Anterior cingulate cortex (tissue), 58 donors: ENCODE results near the gene ALDH7A1.
"Not testable (repeated sequence)": the region's sequence is repeated elsewhere in the genome, so short reads cannot be mapped to it uniquely, and the experiment has no call there.

Experiments used
- DNase-seq, 58 donors: peaks; one replicate each; lab custom pipeline; 2025; lab: John Stamatoyannopoulos, UW

ALDH7A1 gene

DNA sequence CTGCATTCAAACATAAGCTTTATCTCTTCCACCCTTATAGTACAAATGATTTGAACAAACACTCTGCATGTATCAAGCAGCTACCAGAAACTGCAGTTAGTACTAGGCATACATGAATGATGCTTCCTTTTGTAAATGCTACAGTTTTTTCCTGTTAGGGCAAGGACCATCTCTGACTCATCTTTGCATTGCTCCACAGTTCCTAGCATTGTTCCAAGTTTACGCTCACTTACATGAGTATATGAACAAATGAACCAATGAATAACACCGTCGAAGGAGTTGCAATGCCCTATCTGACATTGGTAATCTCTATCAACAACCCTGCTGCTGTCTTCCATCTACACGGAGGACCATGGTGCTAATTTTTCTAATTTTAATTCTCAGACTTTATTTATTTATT lies 2.1 kb upstream of the ALDH7A1 start:
- no peak for DNase-seq

GRCh38 chr5:126595486-126596083 lies 566 bp upstream of the ALDH7A1 start:
- no peak for DNase-seq

- DNase-seq: no peak
Observed at GRCh38 chr5:126591549-126591948, 3.5 kb downstream of the ALDH7A1 start.

DNA sequence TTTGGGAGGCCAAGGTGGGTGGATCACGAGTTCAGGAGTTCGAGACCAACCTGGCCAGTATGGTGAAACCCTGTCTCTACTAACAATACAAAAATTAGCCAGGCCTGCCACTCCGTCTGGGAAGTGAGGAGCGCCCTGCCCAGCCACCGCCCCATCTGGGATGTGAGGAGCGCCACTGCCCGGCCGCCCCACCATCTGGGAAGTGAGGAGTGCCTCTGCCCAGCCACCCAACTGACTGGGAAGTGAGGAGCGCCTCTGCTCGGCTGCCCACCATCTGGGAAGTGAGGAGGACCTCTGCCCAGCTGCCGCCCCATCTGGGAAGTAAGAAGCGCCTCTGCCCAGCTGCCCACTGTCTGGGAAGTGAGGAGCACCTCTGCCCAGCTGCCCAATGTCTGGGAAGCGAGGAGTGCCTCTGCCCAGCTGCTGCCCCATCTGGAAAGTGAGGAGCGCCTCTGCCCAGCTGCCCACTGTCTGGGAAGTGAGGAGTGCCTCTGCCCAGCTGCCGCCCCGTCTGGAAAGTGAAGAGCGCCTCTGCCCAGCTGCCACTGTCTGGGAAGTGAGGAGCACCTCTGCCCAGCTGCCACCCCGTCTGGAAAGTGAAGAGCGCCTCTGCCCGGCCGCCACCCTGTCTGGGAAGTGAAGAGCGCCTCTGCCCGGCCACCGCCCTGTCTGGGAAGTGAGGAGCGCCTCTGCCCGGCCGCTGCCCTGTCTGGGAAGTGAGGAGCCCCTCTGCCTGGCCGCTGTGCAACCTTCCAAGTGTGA lies 5.3 kb downstream of the ALDH7A1 start:
- DNase-seq: no peak

- DNase-seq: no peak
Observed at GRCh38 chr5:126587551-126588390, 7.2 kb downstream of the ALDH7A1 start.

DNA sequence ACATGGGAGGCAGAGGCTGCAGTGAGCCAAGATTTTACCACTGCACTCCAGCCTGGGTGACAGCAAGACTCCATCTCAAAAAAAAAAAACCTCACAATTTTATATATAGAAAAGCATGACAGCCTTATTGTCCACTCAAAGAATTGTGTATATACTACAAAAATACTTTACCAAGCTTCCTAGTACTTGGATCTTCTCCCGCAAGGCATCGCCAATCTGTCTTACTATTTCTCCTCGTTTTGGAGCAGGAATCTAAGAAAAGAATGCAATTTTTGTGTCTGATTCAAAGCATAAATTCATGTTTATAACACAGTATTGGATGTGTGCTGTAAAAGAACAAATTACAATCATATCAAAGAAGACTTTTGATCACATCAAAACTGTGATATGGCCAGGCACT lies 11.3 kb downstream of the ALDH7A1 start:
- DNase-seq: peak in 1 of 58 donors; percentile 2

DNA sequence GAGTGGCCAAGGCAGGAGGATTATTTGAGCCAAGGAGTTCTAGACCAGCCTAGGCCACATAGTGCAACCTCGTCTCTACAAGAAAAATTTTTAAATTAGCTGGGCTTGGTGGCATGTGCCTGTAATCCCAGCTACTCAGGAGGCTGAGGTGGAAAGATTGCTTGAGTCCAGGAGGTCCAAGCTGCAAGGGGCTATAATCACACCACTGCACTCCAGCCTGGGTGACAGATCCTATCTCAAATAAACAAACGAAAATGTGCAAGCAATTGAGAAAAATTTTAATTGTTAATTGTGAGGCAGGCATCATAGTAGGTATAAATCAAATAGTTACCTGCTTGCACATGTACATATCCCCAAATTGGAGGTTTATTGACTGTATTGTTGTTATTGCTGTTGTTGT lies 15.3 kb downstream of the ALDH7A1 start:
- DNase-seq: no peak

DNA sequence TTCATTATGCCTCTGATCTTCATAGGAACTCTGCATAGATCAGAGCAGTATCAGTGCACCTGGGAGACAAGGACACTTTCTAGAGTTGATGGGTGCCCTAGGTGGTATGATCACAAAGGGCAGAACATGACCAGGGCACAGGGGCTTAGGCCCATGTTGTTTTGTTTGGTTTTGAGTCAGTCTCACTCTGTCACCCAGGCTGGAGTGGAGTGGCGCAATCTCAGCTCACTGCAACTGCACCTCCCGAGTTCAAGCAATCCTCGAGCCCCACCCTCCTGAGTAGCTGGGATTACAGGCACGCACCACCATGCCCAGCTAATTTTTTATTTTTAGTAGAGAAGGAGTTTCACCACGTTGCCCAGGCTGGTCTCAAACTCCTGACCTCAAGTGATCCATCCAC lies 17.6 kb downstream of the ALDH7A1 start:
- no peak for DNase-seq

DNA sequence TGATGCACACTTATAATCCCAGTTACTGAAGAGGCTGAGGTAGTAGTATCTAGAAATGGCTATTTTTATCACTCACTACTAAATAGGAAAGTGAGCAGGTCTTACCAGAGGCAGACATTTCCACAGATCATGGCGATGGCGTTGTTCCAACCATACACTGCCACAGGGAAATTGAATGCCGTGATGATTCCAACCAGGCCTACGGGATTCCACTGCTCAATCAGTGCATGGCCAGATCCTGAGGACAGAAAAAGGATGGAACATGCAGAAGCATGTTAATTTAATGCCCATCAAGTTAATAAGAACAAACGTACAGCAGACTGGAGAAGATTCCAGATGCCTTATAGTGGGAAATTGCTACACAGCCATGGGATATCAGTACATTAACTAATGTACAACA lies 18.0 kb downstream of the ALDH7A1 start:
- DNase-seq: no peak

DNA sequence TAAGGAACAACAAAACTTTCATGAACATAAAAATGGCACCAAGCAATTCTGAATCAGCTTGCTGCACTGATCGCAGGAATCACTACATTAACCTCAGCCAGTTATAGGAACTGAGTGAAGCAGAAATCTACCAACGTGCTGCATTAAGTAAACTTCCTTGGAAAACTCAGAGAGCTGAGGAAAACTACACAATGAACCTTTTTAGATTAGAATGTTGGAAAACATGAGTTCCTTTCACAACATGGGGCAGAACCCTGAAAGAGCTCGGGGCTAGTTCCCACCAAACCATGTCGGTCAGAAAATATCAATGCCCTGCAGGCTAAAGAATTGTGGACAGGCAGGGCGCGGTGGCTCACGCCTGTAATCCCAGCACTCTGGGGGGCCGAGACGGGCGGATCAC lies 19.4 kb downstream of the ALDH7A1 start:
- no peak for DNase-seq

GRCh38 chr5:126568206-126568755 lies 26.7 kb downstream of the ALDH7A1 start:
- DNase-seq: no peak

DNA sequence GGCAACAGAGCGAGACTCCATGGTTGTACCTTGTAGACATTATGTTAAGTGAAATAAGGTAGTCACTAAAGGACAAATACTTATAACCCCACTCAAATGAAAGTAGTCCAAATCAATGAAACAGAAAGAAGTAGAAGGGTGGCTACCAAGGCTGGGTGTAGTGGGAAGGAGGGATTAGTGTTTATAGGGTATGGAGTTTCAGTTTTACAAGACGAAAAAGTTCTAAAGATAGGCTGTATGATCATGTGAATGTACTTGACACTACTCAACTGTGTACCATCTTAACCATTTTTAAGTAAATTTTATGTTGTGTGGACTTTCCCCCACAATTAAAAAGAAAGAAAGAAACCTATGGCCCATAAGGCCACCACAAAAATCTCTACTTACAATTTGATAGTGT lies 32.2 kb downstream of the ALDH7A1 start:
- no peak for DNase-seq

GRCh38 chr5:126561908-126562307 lies 33.1 kb downstream of the ALDH7A1 start:
- no peak for DNase-seq

DNA sequence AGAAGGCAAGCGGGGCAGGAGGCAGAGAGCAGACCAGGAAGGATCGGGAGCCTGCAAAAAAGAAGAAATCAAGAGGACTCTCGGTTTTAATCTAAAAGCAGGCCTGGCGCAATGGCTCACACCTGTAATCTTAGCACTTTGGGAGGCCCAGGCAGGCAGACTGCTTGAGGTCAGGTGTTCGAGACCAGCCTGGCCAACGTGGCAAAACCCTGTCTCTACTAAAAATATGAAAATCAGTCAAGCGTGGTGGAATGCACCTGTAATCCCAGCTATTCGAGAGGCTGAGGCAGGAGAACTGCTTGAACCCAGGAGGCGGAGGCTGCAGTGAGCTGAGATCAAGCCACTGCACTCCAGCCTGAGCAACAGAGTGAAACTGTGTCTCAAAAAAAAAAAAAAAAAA lies 39.9 kb downstream of the ALDH7A1 start:
- DNase-seq: not testable (repeated sequence)

DNA sequence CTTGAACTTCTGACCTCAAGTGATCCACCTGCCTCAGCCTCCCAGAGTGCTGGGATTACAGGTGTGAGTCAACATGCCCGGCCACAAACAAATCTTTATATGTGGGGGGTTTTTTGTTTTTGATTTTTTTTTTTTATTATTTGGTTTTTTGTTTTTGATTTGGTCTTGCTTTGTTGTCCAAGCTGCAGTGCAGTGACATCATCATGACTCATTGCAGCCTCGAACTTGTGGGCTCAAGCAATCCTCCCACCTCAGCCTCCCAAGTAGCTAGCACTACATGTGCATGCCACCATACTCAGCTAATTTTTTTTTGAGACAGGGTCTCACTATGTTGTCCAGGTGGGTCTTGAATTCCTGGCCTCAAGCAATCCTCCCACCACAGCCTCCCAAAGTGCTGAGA lies 42.4 kb downstream of the ALDH7A1 start:
- DNase-seq: no peak

DNA sequence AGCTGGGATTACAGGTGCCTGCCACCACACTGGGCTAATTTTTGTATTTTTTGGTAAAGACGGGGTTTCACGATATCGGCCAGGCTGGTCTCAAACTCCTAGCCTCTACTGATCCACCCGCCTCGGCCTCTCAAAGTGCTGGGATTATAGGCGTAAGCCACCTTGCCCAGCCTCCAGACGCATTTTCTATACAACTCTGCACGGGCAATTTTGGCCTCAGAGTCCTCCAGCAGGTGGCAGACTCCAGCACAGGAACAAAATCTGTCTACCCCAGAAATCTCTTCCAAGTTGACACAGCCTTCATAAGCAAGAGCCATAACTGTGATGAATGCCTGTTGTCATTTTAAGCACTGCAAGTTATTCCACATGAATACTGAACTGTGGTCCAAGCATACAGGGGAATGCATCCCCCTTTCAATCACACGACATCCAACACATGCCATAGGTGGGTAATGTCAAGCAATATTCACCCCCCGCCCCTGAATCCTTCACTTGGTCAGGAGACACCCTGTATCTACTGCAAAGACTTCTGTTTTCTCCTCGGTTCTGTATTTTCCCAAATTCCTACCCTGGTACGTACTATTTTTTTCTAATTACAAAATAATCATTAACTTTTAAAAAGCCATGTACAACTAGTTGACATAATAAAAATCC lies 50.8 kb downstream of the ALDH7A1 start:
- DNase-seq: peak in 9 of 58 donors; percentile 6 to 58 (median 12)

- no peak for DNase-seq
Observed at GRCh38 chr5:126543660-126544059, 51.4 kb downstream of the ALDH7A1 start.

DNA sequence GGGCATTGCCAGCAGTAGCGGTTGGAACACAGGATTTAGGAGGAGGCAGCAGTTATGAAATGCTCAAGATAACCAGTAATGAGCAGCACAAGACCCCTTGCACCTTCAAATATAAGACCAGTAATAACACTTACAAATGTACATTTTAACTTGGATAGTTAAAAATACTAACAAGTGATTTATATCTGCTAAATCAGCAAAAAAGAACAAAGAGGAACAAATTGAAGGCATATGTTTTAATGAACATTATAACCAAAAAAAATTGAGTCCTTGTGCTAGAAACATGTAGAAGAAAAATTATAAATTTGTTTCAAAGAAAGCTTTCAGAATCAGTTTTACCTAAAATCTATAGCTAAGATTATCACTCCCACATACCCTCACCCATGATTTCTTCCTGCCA lies 52.0 kb downstream of the ALDH7A1 start:
- no peak for DNase-seq

DNA sequence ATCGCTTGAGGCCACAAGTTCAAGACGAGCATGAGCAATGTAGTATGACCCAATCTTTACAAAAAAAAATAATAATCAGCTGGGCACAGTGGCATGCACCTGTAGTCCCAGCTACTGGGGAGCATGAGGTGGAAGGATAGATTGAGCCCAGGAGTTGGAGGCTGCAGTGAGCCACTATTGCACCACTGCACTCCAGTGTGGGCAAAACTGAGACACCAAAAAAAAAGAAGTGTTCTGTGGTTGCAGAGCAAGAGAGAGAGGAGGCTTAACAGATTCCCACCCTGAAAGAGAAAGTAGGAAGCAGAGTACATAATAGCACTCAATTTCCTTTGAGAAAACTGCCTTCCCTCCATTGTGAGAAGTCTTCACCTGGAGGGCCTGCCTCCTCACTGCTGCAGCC lies 52.6 kb downstream of the ALDH7A1 start:
- DNase-seq: no peak

DNA sequence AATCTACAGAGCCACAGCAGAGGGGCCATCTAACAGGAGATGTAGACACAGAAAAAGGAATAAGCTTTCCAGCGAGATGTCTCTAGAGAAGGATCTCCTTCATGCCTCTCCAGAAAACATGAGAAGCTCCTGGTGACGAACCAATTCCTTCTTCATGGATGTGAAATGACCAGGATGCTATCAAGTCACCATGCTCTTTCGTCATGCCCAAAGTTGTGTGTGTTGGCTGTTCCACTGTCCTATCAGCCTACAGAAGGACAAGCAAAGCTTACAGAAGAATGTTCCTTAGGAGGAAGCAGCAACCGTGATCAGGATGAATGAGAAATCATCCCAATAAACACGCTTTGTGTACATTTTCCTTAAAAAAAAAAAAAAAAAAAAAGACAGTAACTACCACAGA lies 54.4 kb downstream of the ALDH7A1 start:
- no peak for DNase-seq

DNA sequence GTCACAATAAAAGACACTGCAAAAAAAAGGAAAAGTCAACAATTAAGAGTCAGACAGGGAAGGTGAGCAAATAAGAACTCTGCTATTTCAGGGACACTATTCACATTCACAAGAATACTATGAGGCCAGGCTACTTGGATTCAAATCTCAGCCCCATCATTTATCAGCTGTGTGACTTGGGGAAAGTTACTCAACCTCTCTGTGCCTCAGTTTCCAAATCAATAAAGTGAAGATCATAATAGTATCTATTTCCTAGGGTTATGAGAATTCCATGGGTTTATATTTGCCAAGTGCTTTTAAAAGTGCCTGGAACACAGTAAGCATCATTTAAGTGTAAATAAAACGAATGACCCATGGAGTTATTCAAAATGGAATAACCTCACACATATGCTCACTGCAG lies 56.4 kb downstream of the ALDH7A1 start:
- no peak for DNase-seq
